ENCODE results near the gene PPM1E. TPM values are rescaled to one million over a fixed set of nuclear protein-coding genes. Genes with fewer than 3 reads are reported as not detected.
"Not testable (repeated sequence)": the region's sequence is repeated elsewhere in the genome, so short reads cannot be mapped to it uniquely, and the experiment has no call there.

The PPM1E gene
- total RNA-seq (not detected), polyA plus RNA-seq (under 1 TPM in 1 of 3 donors, not detected in 2; 0.05 TPM), total RNA-seq (0 to 0.26 (median 0.04) reads per million in 6 experiments)

DNA sequence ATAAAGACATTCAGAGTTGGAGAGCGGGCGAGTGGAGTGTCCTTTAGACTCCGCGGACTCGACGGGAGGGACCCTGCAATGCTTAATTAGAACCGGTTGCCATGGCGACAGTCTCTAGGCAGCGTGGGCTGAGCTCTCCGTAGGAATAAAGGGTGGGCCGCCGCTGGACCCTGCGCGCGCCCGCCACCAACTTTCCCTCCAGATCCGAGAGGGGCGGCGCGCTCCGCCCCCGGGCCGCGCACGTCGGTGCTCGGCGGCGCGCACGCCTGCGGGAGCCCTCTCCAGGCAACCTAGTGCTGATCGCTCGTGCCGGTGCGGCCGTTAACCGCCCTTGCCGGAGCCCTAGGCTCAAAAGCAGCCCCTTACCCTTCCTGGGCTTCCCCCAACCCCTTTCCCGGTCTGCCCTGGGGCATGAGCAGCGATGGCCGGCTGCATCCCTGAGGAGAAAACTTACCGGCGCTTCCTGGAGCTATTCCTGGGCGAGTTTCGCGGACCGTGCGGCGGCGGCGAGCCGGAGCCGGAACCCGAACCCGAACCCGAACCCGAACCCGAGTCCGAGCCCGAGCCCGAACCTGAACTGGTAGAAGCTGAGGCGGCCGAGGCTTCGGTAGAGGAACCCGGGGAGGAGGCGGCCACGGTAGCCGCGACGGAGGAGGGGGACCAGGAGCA lies at the start of gene PPM1E:
PPM1E (plus strand) TSS at position 278 of the 669 bp plus-strand sequence.
- POLR2A ChIA-PET = no interaction called here
- Mint-ChIP-seq H3K4me1 (peaks cover 8 to 14% (median 13%) of the 10 kb centered on the region in 4 donors), H3K4me3 (peak within 1 kb of the TSS; percentile 81 to 98 (median 92)), H3K36me3 (peaks cover 0 to 10% (median 3%) of the 10 kb centered on the region in 3 donors), H3K27ac (peak within 1 kb of the TSS in 1 of 10 donors; percentile 8), H3K9me3 (no peaks in the 10 kb centered on the region), H3K27me3 (peaks cover 25 to 49% (median 33%) of the 10 kb centered on the region in 5 donors)
- ATAC-seq = peak; percentile 76 to 81
- DNase-seq = peak; percentile 1 to 66 (median 26)

- H3K27me3 Mint-ChIP-seq = no peaks in the 10 kb centered on the region
- H3K27ac Mint-ChIP-seq = peak overlapping the region in 4 of 10 donors; percentile 4 to 36 (median 33)
- no peak for DNase-seq
- no peaks in the 10 kb centered on the region for H3K9me3 Mint-ChIP-seq
- POLR2A ChIA-PET = no interaction called here
- no peak for ATAC-seq
- peaks cover 0 to 6% (median under 1%) of the 10 kb centered on the region in 4 donors for H3K4me1 Mint-ChIP-seq
- H3K36me3 Mint-ChIP-seq = peaks cover 8 to 65% (median 12%) of the 10 kb centered on the region in 3 donors
- no peak overlapping the region for H3K4me3 Mint-ChIP-seq
Observed at GRCh38 chr17:58706351-58707140, 49.1 kb upstream of the PPM1E start.

DNA sequence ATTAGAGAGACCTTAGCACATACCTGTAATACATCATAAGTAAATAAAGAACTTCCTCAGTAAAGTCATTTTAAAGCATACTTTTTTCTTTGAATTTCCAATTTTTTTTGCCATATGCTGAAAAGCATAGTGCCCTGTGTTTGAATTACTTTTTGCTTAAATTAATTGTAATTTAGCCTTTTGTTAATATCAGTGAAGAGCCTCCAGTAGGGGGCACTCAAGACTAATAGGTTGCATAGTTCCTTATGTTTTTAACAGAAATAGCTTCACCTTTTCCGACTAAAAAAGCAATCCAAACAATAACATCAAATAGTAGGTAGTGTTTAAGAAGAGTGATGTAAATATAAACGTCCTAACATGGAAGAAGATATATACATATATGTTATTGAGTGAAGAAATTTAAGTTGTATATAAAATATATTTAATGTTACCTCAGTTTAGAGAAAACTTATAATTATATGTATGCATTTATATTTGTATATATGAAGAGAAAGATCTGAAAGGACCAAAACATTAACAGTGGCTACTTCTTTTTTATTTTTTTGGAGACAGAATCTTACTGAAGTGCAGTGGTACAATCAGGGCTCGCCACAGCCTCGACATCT lies 44.6 kb upstream of the PPM1E start:
- H3K27me3 Mint-ChIP-seq = no peaks in the 10 kb centered on the region
- peaks cover 8 to 68% (median 11%) of the 10 kb centered on the region in 3 donors for H3K36me3 Mint-ChIP-seq
- POLR2A ChIA-PET = interaction anchor here (1.6 to 2.3 kb wide), 2 partner anchors 192 to 294 kb away, joined by 6 to 7 read pairs; no protein-coding TSS in a partner anchor
- peaks cover 0 to 6% (median under 1%) of the 10 kb centered on the region in 4 donors for H3K4me1 Mint-ChIP-seq
- H3K9me3 Mint-ChIP-seq = no peaks in the 10 kb centered on the region
- ATAC-seq = no peak
- H3K4me3 Mint-ChIP-seq = no peak overlapping the region
- no peak overlapping the region for H3K27ac Mint-ChIP-seq
- DNase-seq = peak in 7 of 10 donors; percentile 10 to 50 (median 27)

- DNase-seq (no peak), ATAC-seq (no peak)
- Mint-ChIP-seq H3K4me3 (no peak overlapping the region), H3K36me3 (peaks cover 0 to 59% (median 14%) of the 10 kb centered on the region in 3 donors), H3K27me3 (no peaks in the 10 kb centered on the region), H3K4me1 (no peaks in the 10 kb centered on the region), H3K9me3 (no peaks in the 10 kb centered on the region), H3K27ac (no peak overlapping the region)
- POLR2A ChIA-PET = no interaction called here
Observed at GRCh38 chr17:58722274-58722673, 33.4 kb upstream of the PPM1E start.

DNA sequence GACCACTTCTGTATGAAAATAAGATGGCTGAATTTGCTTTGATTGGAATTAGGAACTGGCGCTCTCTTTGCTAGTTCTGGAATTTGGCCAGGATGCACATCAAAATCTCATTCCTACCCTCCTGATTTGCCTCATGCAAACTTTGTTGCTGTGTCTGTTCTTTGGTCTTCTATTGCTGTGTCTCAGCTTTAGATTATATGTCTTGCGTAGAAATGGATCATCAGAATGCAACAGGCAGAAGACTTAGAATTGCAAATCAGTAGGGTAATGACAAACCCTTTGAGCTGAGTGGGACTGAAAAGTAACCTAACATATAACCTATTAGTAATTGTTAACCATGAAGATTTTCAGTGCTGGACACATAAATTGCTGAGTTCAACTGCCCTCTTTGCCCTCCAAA lies 33.0 kb upstream of the PPM1E start:
- no peaks in the 10 kb centered on the region for H3K9me3 Mint-ChIP-seq
- ATAC-seq (no peak), DNase-seq (no peak)
- no peak overlapping the region for H3K4me3 Mint-ChIP-seq
- H3K27me3 Mint-ChIP-seq = no peaks in the 10 kb centered on the region
- no peak overlapping the region for H3K27ac Mint-ChIP-seq
- no peaks in the 10 kb centered on the region for H3K4me1 Mint-ChIP-seq
- POLR2A ChIA-PET = no interaction called here
- peaks cover 0 to 58% (median 14%) of the 10 kb centered on the region in 3 donors for H3K36me3 Mint-ChIP-seq

DNA sequence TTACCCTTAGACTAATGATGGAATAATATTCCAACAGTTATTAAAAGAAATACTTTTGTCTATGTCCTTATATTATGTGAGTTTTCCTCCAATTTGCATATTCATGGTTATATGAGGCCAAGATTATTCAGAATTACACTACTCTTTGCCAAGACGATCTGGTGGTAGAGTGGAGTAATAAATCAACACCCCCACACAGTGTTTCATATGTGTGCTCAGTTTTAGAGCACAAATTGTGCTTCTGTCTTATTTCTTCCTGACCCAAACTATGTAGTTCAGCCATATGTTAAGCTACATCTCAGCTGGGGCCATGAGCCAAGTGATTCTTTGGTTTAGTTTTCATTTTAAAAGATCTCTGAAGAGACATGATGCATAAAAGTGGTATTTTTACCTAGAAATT lies 26.9 kb upstream of the PPM1E start:
- Mint-ChIP-seq H3K9me3 (no peaks in the 10 kb centered on the region), H3K27me3 (no peaks in the 10 kb centered on the region), H3K27ac (peak overlapping the region in 1 of 10 donors; percentile 17), H3K36me3 (peaks cover 0 to 56% (median 2%) of the 10 kb centered on the region in 3 donors), H3K4me3 (no peak overlapping the region), H3K4me1 (no peaks in the 10 kb centered on the region)
- DNase-seq (no peak), ATAC-seq (no peak)
- POLR2A ChIA-PET = no interaction called here

DNA sequence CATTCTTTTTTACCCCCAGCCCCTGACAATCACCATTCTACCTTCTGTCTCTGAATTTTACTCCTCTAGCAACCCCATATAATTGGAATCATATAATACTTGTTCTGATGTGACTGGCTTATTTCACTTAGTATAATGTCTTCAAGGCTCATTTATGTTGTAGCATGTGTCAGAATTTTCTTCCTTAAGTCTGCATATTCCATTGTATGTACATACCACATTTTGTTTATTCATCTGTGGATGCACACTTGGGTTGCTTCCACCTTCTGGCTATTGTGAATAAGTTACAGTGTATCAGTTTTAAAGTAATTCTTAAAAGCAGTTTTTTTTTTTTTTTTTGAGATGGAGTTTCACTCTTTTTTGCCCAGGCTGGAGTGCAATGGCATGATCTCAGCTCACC lies 24.7 kb upstream of the PPM1E start:
- Mint-ChIP-seq H3K4me1 (no peaks in the 10 kb centered on the region), H3K4me3 (no peak overlapping the region), H3K9me3 (no peaks in the 10 kb centered on the region), H3K27me3 (no peaks in the 10 kb centered on the region), H3K27ac (peak overlapping the region in 1 of 10 donors; percentile 7), H3K36me3 (peaks cover 0 to 51% (median 2%) of the 10 kb centered on the region in 3 donors)
- ATAC-seq (no peak), DNase-seq (no peak)
- POLR2A ChIA-PET = no interaction called here

DNA sequence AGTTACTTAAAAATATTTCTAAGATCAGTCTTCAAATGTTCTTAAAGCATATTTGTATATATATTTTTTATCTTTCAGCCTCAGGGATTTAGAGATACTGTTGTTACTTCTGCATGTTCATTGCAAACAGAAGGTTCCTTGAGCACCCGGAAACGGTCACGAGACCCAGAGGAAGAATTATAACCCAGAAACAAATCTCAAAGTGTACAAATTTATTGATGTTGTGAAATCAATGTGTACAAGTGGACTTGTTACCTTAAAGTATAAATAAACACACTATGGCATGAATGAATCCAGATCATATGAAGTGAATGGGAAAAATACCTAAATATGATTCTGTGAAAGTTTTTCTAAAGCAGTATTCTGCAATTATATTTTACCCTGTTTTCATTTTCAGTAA lies 21.6 kb upstream of the PPM1E start:
- DNase-seq (no peak), ATAC-seq (no peak)
- Mint-ChIP-seq H3K9me3 (no peaks in the 10 kb centered on the region), H3K4me1 (no peaks in the 10 kb centered on the region), H3K27ac (peak overlapping the region in 1 of 10 donors; percentile 37), H3K27me3 (no peaks in the 10 kb centered on the region), H3K36me3 (peaks cover 0 to 46% (median 2%) of the 10 kb centered on the region in 3 donors), H3K4me3 (no peak overlapping the region)
- POLR2A ChIA-PET = no interaction called here

DNA sequence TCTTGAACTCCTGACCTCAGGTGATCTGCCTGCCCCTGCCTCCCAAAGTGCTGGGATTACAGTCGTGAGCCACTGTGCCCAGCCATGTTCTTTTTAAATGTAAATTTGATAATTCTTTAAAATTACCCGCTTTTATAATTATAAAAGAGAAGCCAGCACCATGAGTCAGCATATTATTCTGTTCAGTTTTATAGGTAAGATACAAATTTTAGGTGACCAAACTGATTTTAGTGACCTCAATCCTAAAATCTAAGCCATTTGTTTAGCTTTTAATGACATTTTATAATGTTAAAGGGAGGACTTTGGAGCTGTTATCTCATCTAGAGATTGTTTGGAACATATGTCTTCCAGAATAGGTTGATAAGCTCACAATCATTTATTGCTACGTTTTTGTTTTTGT lies 20.8 kb upstream of the PPM1E start:
- no peak for DNase-seq
- ATAC-seq = no peak
- Mint-ChIP-seq H3K4me3 (no peak overlapping the region), H3K4me1 (no peaks in the 10 kb centered on the region), H3K27ac (peak overlapping the region in 1 of 10 donors; percentile 57), H3K27me3 (no peaks in the 10 kb centered on the region), H3K9me3 (no peaks in the 10 kb centered on the region), H3K36me3 (peaks cover 0 to 38% (median 0%) of the 10 kb centered on the region in 3 donors)
- POLR2A ChIA-PET = no interaction called here

DNA sequence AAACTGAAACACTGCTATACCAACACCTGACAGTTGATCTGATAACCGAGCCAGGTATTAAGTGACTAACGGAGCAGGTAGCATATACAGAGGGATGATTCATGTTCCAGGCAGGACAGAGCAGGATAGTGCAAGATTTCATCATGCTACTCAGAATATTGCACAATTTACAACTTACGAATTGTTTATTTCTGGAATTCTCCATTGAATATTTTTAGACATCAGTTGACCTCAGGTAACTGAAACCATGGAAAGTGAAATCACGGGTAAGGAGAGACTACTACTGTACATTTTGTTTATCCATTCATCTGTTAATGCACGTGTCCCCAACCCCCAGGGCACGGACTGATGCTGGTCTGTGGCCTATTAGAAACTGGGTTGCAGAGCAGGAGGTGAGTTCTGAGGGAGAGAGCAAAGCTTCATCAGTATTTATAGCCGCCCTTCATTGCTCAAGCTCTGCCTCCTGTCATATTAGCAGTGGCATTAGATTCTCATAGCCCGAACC lies 14.5 kb upstream of the PPM1E start:
- H3K27me3 Mint-ChIP-seq = no peaks in the 10 kb centered on the region
- H3K36me3 Mint-ChIP-seq = peaks cover 0 to 3% (median 0%) of the 10 kb centered on the region in 3 donors
- peak overlapping the region in 1 of 10 donors; percentile 43 for H3K27ac Mint-ChIP-seq
- no peak overlapping the region for H3K4me3 Mint-ChIP-seq
- POLR2A ChIA-PET = interaction anchor here (0.5 kb wide), 1 partner anchor 8 kb away, joined by 3 read pairs; no protein-coding TSS in a partner anchor
- ATAC-seq = no peak
- no peaks in the 10 kb centered on the region for H3K4me1 Mint-ChIP-seq
- no peak for DNase-seq
- H3K9me3 Mint-ChIP-seq = no peaks in the 10 kb centered on the region

GRCh38 chr17:58747674-58748073 lies 8.0 kb upstream of the PPM1E start:
- no peaks in the 10 kb centered on the region for H3K36me3 Mint-ChIP-seq
- H3K4me1 Mint-ChIP-seq = no peaks in the 10 kb centered on the region
- ATAC-seq = no peak
- POLR2A ChIA-PET = no interaction called here
- H3K27ac Mint-ChIP-seq = no peak overlapping the region
- H3K4me3 Mint-ChIP-seq = no peak overlapping the region
- H3K27me3 Mint-ChIP-seq = peaks cover 0 to 5% (median 0%) of the 10 kb centered on the region in 5 donors
- H3K9me3 Mint-ChIP-seq = no peaks in the 10 kb centered on the region
- no peak for DNase-seq

- H3K4me1 Mint-ChIP-seq, H3K9me3 Mint-ChIP-seq, H3K36me3 Mint-ChIP-seq, DNase-seq, H3K27ac Mint-ChIP-seq, H3K4me3 Mint-ChIP-seq, ATAC-seq: not testable (repeated sequence)
- POLR2A ChIA-PET = interaction anchor here (0.6 kb wide), 1 partner anchor 9 kb away, joined by 3 read pairs; no protein-coding TSS in a partner anchor
- H3K27me3 Mint-ChIP-seq = peaks cover 0 to 11% (median 0%) of the 10 kb centered on the region in 5 donors
Observed at GRCh38 chr17:58749627-58750026, 6.0 kb upstream of the PPM1E start.
